Measurements from ENCODE around the gene CD300LF. TPM values are rescaled to one million over a fixed set of nuclear protein-coding genes. Genes with fewer than 3 reads are reported as not detected.

The CD300LF gene
- 0.26 TPM in 1 of 2 replicates, not detected in the other for total RNA-seq
- not detected for polyA plus RNA-seq (2012)

DNA sequence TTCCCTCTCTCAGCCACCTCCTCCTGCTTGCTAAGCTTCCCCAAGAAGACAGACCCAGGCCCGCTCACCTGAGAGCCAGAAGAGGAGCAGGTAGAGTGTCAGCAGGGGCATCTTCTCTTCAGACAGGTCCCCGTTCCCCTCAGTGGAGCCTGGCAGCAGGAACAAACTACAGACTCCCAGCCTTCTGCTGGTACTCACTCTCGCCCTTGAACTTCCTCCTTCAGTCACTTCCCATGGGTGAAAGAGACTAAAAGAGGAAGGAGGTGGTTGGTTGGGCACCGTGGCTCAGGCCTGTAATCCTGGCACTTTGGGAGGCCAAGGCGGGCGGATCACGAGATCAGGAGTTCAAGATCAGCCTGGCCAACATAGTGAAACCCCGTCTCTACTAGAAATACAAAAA lies at the start of gene CD300LF:
Gene CD300LF (minus strand): TSS at position 168 of the 400 bp plus-strand sequence. CDS start 57 bp downstream, at position 111.
- no peak for DNase-seq (ENCODE audit: low read depth)

DNA sequence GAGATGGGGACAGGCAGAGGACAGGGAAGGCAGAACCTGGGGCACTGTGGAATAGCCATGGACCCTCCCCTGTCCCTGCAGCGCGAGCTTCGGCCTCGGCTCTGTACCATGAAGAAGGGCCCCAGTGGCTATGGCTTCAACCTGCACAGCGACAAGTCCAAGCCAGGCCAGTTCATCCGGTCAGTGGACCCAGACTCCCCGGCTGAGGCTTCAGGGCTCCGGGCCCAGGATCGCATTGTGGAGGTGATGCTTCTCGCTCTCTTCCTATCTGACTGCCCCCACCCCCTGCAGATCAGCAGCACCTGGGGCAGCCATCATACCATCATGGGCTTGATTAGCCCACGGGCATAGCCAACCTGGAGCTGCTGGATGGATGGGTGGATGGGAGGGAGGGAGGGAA lies 49.2 kb upstream of the CD300LF start:
- DNase-seq (ENCODE audit: low read depth) = no peak

DNA sequence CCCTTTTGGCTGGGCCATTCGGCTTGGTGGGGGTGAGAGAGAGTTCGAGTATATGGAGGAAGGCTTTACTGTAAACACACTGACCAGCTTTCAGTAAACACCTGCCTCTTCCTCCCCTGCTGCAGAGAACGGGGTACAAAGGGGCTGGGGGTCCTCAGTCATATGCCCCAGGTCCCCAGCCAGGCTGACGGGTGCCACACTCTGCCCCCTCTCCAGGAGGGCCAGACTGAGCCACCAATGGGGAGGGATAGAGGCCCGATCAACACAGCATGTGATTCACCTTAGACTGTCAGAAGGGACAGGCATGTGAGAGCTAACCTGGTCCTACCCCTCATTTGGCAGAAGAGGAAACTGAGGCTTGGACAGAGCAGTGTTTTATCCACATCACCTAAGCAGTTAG lies 48.7 kb upstream of the CD300LF start:
- no peak for DNase-seq (ENCODE audit: low read depth)

DNA sequence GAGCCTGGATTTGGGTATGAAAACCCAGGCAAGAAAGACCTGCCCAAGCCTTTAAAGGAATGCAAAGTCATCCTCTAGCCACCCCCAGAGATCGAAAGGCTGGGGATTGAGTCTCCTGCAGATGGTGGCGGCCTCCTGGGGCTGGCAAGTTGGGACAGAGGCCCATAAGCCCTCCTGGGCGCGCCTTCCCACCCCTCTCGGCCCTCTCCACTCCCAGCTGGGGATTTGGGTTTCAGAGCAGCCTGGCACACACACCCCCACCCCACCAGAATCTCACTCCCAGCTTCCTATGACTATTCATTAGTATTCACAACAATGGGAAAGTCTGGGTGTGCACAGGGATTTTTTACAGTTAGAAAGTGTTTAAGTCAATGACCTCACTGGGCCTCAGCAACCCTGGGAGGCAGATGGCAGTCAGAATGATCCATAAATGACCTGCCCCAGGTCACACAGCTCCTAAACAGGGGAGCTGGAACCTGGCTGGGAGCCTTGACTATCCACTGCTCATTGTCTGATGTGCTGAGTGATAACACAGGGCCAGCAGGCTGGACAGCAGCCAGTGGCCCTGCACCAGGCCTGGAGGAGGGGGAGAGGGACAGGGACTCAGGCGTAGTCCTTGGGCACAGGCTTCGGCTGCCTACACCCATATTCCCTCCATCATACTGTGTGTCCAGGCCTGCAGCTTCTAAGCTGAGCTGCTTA lies 47.8 kb upstream of the CD300LF start:
- DNase-seq (ENCODE audit: low read depth) = peak; percentile 30

DNA sequence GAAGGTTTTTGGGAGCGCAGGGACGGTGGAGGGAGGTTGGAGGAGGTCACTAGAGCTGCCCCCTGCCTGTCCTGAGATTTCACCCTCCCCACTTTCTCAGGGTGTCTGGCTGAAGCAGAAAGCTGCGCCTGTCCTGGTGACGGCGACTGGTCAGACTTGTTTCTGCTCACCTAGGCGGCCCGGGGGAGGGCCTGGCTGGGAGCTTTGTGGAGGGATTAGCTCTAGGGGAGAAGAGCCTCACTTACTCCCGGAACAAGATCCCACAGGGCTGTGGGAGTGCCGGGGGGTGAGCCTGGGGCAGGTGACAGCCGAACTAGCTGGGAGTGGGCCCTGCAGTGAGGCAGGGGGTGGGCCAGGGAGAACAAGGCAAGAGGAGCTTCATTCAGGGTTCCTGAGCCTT lies 47.2 kb upstream of the CD300LF start:
- no peak for DNase-seq (ENCODE audit: low read depth)

DNA sequence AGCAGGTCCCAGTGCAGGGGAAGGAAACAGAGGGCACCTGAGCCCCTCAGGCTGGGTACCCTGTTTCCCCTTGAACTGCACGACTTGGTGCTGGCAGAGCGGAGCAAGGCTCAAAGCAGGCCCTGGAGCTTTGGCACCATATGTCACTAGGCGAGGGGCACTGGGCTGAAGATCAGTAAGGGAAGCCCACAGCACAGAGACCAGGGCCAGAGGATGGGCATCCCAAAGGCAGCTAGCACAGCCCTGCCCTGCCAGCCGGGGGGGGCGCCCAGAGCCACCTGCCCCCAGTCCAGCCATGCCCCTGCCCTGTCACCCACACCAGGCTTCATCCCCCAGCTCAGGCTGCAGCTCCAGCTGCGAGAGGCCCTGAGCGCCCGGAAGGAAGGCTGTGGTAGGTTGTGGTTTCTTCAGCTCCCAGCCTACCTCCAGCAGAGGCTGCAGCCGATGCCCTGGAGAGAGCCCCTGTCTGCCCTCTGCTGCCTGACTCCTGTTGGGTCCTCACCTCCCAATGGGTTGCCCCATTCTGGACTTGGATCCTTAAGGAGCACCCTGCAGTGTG lies 46.6 kb upstream of the CD300LF start:
- DNase-seq (ENCODE audit: low read depth) = peak; percentile 75

DNA sequence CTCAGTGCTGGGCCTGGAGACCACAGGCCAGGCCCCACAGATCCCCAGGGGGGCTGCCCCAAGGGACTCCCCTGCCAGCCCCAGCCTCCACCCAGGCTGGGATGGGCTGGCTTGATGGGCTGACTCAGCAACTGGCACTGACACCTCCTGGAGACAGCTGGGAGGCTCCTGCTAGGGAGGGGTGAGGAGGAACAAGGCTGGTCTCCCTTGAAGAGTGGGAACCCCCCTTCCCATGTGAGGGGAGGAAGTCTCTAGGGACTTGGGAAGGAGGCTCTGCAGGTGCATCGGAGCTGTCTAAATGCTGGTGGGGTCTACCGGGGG lies 46.1 kb upstream of the CD300LF start:
- peak; percentile 92 for DNase-seq (ENCODE audit: low read depth)

DNA sequence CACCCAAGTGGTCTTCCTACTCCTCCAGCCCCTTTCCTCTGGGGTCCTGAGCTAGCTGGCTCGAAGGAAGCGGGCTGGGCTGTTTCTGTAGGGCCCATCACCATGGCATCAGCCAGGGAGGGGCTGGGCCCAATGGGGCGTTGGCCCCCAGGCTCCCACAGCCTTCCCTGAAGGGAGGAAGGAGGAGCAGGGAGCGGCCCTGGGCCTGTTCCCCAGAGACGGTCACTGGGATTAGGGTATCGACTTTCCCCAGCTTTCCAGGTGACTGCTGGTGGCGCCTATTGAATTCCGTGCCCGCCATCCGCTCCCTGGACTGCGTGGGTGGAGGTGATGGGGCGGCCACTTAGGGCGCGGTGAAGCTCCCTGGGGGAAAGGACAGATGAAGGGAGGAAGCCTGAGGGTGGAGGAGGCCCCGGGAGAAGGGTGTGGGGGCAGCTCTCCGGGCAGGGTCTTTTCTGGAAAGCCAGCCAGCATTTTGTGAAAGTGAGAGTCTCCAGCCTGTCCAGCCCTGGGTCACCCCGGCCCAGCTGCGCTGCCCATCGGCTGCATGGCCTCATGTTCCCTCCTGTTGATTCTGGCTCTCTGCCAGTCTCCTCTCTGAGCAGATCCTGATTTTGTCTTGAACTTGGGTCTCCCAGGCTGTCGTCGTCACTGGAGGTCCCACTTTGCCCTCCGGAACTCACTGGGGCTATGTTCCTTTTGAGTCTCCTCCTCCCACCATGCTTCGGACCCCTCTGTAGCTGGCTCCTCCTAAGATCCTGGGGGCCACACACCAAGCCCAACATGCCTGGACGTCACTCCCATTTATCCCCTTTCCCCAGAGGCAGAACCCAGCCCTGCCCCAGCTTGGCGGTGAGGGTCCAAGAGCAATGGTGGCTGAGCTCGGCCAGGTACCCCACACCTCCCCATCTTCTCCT lies 45.5 kb upstream of the CD300LF start:
- DNase-seq (ENCODE audit: low read depth) = peak; percentile 85

DNA sequence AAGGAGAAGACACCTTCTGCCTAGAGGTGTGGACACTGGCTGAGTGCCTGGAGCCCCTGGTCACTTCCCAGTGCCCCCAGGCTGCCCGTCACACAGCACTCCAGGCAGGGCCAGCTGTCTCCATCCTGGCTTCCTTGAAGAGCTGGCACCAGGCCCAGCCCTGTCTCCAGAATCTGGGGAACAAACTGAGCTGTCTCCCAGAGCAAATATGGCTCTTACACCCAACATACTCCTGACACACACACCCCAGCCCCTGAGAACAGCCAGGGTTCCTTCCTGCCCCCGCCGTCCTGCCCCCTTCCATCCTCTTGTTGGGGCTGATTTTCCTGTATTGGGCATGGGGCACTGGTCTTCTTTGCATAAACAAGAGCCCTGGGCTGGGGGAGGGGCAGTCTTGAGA lies 44.8 kb upstream of the CD300LF start:
- DNase-seq (ENCODE audit: low read depth) = peak; percentile 87

DNA sequence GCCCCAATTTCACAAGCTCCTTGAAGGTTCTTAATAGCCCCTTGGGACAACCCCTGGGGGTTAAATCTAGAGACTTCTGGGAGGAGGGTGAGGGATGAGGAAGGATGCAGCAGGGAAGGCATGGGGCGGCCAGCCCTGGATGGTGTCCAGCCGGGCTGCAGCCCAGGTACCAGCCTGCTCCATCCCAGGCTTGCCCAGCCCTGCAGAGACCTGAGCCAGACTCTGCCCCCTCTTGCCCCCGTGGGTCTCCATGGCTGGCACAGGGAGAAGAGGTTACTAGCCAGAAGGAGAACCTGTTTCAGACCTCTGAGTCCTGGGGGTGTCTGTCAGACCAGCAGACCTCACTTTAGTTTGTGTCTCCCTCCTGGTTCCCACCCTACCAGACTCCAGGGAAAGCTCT lies 44.2 kb upstream of the CD300LF start:
- no peak for DNase-seq (ENCODE audit: low read depth)

DNA sequence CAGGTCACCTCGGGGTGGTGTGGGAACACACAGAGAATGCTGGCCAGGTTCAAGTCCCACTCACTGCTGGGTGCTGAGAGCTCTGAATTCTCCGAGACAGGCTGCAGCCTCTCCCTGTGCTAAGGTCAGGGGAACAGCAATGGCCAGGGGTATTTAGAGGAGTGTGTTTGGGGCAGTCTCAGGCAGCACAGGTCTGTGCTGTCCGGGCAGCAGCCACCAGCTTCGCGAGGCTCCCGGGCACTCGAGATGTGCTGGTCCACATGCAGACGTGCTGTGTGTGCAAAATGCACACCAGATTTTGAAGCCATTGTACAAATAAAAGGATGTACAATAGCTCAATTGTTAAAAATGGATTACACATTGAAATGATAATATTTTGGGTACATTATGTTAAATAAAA lies 42.8 kb upstream of the CD300LF start:
- DNase-seq (ENCODE audit: low read depth) = no peak

DNA sequence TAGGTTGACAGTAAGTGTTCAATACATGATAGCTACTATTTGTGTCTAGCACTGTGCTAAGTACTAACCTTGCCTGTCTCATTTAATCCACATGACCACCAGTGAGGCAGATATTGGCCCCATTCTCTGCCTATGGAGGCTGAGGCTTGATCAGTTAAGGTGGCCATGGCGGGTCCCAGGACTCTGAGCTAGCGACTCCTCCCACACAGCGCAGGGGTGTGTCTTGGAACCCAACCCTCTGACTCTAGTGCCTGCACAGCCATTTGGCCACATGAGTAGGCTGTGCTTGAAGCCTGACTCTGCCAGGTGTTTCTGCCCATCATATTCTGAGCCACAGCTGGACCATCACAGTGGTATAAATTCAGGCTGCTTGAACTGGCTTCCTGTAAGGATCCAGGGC lies 42.1 kb upstream of the CD300LF start:
- DNase-seq (ENCODE audit: low read depth) = peak; percentile 66

DNA sequence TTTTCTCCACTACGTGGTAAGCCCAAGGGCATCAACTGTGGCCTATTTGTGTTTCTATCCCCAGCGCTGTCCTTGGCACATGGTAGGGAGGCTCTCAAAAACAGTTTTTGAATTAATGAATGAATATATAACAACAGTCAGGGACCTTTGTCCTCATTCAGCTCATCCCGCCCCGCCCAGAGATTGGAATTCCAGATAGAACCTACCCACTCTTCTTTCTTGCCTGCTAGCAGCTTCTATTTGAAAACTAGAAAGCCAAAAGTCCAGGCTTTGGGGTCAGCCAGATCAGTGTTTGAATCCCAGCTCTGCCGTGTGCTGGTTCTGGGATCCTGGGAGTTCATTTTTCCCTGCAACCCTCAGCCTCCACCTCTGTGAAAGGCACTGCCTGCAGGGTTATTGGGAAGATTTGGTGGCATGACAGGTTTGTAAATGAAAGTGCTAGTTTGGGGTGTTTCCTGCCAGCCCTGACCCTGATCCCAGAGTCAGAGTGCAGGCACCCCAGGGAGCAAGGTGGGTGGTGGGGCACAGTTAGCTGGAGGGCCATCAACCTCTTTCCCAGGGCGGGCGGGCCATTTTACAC lies 40.2 kb upstream of the CD300LF start:
- no peak for DNase-seq (ENCODE audit: low read depth)

DNA sequence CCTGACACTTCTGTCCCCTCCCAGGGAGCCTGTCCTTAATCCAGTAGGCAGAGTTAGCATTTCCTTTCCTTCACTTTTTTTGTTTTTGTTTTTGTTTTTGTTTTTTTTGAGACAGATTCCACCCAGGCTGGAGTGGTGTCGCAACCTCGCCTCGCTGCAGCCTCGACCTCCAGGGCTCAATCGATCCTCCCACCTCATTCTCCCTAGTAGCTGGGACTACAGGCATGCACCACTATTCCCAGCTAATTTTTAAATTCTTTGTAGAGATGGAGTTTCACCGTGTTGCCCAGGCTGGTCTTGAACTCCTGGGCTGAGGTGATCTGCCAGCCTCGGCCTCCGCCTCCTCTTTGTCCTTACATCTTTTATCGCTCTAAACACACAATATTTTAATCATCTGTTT lies 39.7 kb upstream of the CD300LF start:
- no peak for DNase-seq (ENCODE audit: low read depth)

DNA sequence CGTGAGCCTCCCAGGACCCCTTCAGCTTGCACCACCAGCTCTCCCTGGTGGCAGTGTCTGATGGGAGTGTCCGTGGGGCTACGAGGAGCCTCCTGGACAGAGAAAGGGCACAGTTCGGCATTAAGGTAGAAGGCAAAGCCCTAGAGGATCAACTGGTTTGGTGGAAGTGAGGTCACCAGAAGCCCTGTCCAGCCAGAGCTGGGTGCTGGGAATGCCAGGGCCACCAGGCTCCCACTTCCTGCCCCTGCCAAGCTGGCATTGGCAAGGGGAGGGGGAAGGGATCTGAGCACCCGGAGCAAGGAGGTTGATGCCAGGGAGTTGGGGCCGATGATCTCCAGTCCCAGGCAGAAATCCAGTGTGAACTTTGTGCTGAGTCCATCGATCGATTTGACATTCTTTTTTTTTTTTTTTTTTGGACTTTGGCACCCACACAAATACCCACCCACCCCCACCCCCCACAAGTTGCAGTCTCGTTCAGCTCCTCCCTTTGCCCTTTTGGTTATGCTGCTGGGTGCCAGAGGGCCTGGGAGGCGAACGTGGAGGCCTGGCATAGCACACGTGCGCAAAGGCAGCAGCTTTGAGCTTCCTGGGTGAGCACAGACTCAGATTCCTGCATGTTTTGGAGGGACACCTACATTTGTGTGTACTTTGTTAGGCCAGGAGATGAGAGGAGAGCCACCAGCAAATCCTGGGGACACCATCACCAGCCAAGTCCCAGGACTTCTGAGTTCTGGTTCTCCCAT lies 37.8 kb upstream of the CD300LF start:
- peak; percentile 54 for DNase-seq (ENCODE audit: low read depth)

DNA sequence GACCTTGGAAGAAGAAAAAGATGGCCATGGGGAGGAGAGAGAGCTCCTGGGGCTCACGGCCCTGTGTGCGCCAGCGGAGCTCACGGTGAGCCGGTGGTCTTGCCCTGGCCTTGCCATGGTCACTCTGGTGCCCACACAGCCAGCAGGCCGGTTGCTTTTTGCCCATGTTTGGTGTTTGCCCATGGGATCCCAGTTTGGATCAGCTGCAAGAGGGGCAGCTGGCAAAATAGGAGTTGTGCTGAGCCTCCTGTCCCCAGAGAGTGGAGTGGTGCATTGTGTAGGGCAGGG lies 37.3 kb upstream of the CD300LF start:
- DNase-seq (ENCODE audit: low read depth) = no peak

DNA sequence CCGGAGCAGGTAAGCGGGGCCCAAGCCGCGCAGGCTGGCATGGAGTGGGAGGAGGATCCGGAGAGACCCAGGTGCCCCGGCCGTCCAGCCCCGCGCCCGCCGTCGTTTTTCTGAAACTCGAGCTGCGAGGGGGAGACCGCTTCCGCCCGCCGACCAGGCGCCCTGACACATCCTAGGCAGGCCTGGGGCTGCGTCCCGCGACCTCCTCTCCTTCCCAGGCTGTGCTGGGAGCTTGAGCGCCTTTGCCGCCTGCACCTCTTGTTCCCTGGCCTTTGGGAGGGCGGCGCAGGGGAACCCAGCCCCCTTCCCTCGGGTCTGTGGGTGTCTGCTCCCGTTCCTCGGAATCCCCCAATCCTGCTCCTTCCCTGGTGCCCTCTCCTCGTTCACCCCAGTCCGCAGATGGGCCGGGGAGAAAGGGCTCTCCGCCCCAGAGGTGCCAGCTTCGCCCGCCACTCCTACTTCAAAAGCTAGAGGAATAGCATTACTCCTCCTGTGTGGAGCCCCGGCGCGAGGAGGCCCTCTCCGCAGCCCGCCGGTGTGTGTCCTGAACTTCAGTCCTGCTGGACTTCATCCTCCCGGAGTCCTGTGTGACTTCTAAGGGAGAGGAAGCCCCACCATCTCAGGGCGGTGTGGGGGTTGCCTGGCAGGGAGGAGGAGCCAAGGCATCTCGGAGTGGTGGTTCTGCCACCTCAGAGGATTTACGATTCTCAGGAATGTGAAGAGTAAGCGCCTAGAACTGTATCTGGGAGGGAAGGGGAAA lies 36.7 kb upstream of the CD300LF start:
- peak; percentile 47 for DNase-seq (ENCODE audit: low read depth)

DNA sequence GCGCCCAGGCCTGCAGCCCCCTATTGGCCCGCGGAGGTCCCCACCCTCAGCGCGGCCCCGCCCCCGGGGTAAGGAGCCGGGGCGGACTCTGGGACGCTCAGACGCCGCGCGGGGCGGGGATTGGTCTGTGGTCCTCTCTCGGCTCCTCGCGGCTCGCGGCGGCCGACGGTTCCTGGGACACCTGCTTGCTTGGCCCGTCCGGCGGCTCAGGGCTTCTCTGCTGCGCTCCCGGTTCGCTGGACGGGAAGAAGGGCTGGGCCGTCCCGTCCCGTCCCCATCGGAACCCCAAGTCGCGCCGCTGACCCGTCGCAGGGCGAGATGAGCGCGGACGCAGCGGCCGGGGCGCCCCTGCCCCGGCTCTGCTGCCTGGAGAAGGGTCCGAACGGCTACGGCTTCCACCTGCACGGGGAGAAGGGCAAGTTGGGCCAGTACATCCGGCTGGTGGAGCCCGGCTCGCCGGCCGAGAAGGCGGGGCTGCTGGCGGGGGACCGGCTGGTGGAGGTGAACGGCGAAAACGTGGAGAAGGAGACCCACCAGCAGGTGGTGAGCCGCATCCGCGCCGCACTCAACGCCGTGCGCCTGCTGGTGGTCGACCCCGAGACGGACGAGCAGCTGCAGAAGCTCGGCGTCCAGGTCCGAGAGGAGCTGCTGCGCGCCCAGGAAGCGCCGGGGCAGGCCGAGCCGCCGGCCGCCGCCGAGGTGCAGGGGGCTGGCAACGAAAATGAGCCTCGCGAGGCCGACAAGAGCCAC lies 36.0 kb upstream of the CD300LF start, which contains the start of gene NHERF1:
Gene NHERF1 (plus strand): TSS at position 100 of the 750 bp plus-strand sequence. CDS start 219 bp downstream, at position 319.
- peak; percentile 95 for DNase-seq (ENCODE audit: low read depth)

DNA sequence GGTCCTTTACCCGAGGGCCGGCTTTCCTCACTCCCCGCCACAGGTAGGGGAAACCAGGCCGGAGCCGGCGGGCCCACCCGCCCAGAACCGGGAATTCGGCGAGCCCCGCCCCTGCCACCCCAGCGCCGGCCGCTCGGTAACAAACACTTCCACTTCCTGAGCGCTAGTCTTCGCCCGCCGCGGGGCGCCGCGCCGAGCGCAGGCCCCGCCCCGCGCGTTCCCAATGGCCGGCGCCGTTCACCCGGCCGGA lies 35.5 kb upstream of the CD300LF start:
- no peak for DNase-seq (ENCODE audit: low read depth)

DNA sequence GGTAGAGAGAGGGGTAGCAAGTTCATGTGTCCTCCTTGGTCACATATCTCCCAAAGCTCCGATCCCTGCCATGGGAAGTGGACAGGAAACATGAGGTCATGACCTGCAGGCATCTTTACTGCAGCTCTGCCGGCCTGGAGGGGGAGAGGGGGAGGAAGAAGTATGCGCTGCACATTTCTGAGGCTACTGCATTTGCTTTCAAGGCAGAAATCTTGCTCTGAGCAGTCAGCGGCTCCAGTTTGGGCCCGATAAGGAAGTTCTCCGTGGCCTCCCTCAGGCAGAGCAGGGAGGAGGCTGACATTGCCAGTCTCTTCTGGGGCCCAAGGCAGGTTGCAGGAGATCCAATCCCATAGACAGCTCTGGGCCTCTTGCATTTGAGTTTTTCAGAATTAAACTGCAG lies 34.2 kb upstream of the CD300LF start:
- no peak for DNase-seq (ENCODE audit: low read depth)

All from myocyte (in vitro differentiated cells).